Esophagus squamous epithelium (tissue), 4 donors: ENCODE measurements around the gene PPL.

Experiments
- POLR2A ChIP-seq, 4 donors: fragments of 450-650 bp; IDR thresholded peaks; one replicate each; pipeline ENCODE4 v1.6.1; 2017; ENCODE audit warnings: antibody characterized with exemption in 4 of 4, mild to moderate bottlenecking in 4 of 4, moderate library complexity in 3 of 4
- TF ChIP-seq, protein P1 (sequence below), 6 experiments: fragments of 450-650 bp in 4 of 6; fragments of 200-600 bp in 2 of 6; sonication (generic) in 2 of 6; IDR thresholded peaks; one replicate each; pipeline ENCODE4 v1.5.1; 2016 to 2019; ENCODE audit warnings: antibody characterized with exemption in 6 of 6, mild to moderate bottlenecking in 4 of 6, moderate library complexity in 4 of 6

DNA sequence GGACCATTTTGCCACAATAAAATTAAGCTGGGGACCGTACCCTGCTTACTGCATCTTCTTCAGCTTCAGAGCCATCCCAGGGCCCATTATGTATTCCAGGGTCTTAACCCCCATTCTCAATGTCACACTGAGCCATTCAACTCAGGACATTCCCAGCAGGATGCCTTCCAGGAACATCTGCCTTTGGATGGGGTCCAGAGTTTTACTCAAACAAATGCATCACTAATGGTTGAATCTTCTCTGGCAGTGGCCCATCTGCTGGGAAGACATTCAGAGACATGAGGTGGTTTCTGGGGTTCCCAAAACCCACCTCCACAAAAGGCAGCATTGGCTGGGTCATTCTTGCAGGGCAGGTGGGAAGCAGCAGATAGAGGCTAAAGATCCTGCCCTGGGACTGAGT is 17.8 kb upstream of the PPL start:
- TF ChIP-seq, protein P1, sequence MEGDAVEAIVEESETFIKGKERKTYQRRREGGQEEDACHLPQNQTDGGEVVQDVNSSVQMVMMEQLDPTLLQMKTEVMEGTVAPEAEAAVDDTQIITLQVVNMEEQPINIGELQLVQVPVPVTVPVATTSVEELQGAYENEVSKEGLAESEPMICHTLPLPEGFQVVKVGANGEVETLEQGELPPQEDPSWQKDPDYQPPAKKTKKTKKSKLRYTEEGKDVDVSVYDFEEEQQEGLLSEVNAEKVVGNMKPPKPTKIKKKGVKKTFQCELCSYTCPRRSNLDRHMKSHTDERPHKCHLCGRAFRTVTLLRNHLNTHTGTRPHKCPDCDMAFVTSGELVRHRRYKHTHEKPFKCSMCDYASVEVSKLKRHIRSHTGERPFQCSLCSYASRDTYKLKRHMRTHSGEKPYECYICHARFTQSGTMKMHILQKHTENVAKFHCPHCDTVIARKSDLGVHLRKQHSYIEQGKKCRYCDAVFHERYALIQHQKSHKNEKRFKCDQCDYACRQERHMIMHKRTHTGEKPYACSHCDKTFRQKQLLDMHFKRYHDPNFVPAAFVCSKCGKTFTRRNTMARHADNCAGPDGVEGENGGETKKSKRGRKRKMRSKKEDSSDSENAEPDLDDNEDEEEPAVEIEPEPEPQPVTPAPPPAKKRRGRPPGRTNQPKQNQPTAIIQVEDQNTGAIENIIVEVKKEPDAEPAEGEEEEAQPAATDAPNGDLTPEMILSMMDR (IDR thresholded peaks at IDR 0.05): no peak
- no peak for TF ChIP-seq POLR2A (IDR thresholded peaks at IDR 0.05)
